Erythroblast (primary cell): Measurements from ENCODE around the gene FOXL3.

Experiments used
- GATA1 ChIP-seq: IDR thresholded peaks from 2 replicates; pipeline ENCODE4 v1.6.1; 2011; ENCODE audit warnings: low read depth, mild to moderate bottlenecking, control low read depth, low read length, moderate library complexity
- POLR2A ChIP-seq: IDR thresholded peaks from 2 replicates; pipeline ENCODE4 v1.6.1; 2011; ENCODE audit warnings: mild to moderate bottlenecking, low read length

DNA sequence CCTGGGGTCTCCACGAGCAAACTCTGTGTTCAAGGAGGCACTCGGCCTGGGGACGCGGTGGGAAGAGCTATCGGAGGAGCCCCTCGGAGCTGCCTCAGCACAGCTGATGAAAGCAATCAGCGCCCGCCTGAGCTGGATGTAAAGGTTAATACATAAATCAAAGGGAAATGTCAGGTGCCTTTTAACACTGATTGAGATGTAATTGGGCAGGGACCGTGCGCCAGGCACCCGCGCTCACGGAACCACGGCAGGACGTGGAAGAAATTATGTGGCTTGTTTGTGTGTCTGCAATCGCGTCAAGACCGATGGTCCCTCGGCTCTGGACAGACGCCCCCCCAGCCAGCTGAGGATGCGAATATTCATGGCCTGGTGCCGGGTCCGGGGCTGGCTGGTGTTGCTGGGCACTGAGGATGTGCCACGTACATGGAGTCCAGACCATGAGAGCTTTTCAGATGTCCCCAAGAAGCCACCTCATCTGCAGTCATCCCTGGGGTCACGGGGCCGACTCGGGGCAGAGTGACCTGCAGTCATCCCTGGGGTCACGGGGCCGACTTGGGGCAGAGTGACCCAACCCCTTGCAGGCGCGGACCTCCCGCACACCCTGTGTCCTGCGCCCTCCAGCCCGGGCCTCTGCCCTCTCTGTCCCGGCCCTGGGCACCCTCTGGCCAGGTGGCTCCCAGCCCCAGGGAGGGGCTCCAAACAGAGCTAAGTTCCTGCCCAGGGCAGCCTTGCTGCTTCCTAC is 15.6 kb downstream of the FOXL3 start:
- TF ChIP-seq GATA1 (no peak), POLR2A (no peak)
